Measurements from ENCODE around the gene OR2B2. TPM values are rescaled to one million over a fixed set of nuclear protein-coding genes. Genes with fewer than 3 reads are reported as not detected.
"Not testable (repeated sequence)": the region's sequence is repeated elsewhere in the genome, so short reads cannot be mapped to it uniquely, and the experiment has no call there.

The OR2B2 gene
- total RNA-seq, result not detected

DNA sequence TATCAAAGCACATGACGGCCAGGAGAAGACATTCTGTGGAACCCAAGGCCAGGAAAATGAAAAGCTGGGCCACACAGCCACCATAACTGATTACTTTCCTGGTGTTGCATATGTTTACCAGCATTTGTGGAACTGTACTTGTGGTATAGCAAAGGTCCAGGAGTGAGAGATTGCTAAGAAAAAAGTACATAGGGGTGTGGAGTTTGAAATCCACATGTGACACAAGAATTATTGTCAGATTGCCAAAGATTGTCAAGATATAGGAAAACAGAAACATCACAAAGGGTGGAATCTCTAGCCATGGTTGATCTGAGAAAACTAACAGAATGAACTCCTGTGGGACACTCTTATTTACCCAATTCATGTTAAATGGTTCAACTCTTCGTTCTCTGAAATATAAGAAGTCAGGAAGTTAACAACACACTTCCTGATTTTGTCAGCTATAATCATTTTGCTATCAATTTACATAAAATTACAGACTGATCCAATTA, at the start of gene OR2B2:
Gene OR2B2 (minus strand): TSS at position 441 of the 491 bp plus-strand sequence. CDS start 77 bp downstream, at position 364.
- Mint-ChIP-seq H3K27ac (no peak within 1 kb of the TSS), H3K36me3 (ENCODE audit: insufficient read depth in 2 of 2) (no peaks in the 10 kb centered on the region), H3K9me3 (no peaks in the 10 kb centered on the region), H3K4me3 (no peak within 1 kb of the TSS), H3K27me3 (ENCODE audit: low read depth) (no peaks in the 10 kb centered on the region), H3K4me1 (ENCODE audit: low read depth) (peaks cover 10% of the 10 kb centered on the region)
- DNase-seq, result no peak
- ATAC-seq (replicated peaks in 1 of 2), result no peak

DNA sequence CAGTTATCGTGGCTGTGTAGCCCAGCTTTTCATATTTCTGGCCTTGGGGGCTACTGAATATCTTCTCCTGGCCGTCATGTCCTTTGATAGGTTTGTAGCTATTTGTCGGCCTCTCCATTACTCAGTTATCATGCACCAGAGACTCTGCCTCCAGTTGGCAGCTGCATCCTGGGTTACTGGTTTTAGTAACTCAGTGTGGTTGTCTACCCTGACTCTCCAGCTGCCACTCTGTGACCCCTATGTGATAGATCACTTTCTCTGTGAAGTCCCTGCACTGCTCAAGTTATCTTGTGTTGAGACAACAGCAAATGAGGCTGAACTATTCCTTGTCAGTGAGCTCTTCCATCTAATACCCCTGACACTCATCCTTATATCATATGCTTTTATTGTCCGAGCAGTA, 45.3 kb upstream of the OR2B2 start:
- H3K36me3 Mint-ChIP-seq (ENCODE audit: insufficient read depth in 2 of 2), result no peaks in the 10 kb centered on the region
- no peak overlapping the region for H3K27ac Mint-ChIP-seq
- no peaks in the 10 kb centered on the region for H3K4me1 Mint-ChIP-seq (ENCODE audit: low read depth)
- no peak overlapping the region for H3K4me3 Mint-ChIP-seq
- no peaks in the 10 kb centered on the region for H3K9me3 Mint-ChIP-seq
- H3K27me3 Mint-ChIP-seq (ENCODE audit: low read depth), result peaks cover 40% of the 10 kb centered on the region
- ATAC-seq (replicated peaks in 1 of 2), result no peak
- DNase-seq, result no peak

DNA sequence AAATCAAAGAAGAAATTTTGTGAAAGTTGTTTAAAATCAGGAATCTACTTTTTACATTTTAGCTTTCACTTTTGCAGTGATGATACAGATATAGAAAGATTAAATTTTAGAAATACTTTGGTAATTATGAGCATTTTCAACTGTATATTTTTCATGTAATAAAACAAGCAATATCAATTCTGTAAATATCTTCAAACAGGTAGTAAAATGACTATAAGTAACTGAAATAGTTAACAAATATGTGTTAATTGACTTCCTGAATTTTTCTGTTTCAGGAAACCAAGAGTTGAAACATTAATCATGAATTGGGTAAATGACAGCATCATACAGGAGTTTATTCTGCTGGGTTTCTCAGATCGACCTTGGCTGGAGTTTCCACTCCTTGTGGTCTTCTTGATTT, 44.7 kb upstream of the OR2B2 start, which contains the start of gene OR2B6:
Gene OR2B6 (plus strand): TSS at position 301 of the 400 bp plus-strand sequence. CDS start 0 bp downstream, at position 301.
- Mint-ChIP-seq H3K36me3 (ENCODE audit: insufficient read depth in 2 of 2) (no peaks in the 10 kb centered on the region), H3K9me3 (no peaks in the 10 kb centered on the region), H3K27ac (no peak within 1 kb of the TSS), H3K4me3 (no peak within 1 kb of the TSS), H3K27me3 (ENCODE audit: low read depth) (peaks cover 44% of the 10 kb centered on the region), H3K4me1 (ENCODE audit: low read depth) (no peaks in the 10 kb centered on the region)
- DNase-seq (no peak), ATAC-seq (replicated peaks in 1 of 2) (no peak)

GRCh38 chr6:27951040-27951439, 38.8 kb upstream of the OR2B2 start:
- Mint-ChIP-seq H3K27ac (no peak overlapping the region), H3K4me3 (no peak overlapping the region), H3K4me1 (ENCODE audit: low read depth) (no peaks in the 10 kb centered on the region), H3K9me3 (peaks cover 0 to 2% of the 10 kb centered on the region in 2 donors), H3K27me3 (ENCODE audit: low read depth) (peaks cover 45% of the 10 kb centered on the region), H3K36me3 (ENCODE audit: insufficient read depth in 2 of 2) (no peaks in the 10 kb centered on the region)
- ATAC-seq (replicated peaks in 1 of 2), result no peak
- DNase-seq, result no peak

- Mint-ChIP-seq H3K27me3 (ENCODE audit: low read depth) (peaks cover 39% of the 10 kb centered on the region), H3K27ac (no peak overlapping the region), H3K36me3 (ENCODE audit: insufficient read depth in 2 of 2) (peaks cover 0 to 3% of the 10 kb centered on the region in 2 donors), H3K4me3 (no peak overlapping the region), H3K9me3 (peaks cover 0 to 2% of the 10 kb centered on the region in 2 donors), H3K4me1 (ENCODE audit: low read depth) (no peaks in the 10 kb centered on the region)
- DNase-seq (no peak), ATAC-seq (replicated peaks in 1 of 2) (no peak)
These were observed 36.0 kb upstream of the OR2B2 start for GRCh38 chr6:27948237-27948636.

DNA sequence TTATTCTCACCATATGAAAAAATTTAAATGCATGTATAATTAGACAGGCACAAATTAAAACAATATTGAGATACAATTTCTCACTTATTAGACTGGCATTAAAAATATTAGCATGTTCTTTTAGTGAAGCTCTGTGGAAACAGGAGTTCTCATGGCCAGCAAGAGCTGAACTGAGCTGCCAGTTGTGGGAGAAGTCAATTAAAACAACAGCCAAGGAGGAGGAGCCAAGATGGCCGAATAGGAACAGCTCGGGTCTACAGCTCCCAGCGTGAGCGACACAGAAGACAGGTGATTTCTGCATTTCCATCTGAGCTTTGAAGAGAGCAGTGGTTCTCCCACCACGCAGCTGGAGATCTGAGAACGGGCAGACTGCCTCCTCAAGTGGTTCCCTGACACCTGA, 30.9 kb upstream of the OR2B2 start:
- H3K9me3 Mint-ChIP-seq; H3K4me1 Mint-ChIP-seq (ENCODE audit: low read depth); DNase-seq; H3K27ac Mint-ChIP-seq; ATAC-seq (replicated peaks in 1 of 2); H3K4me3 Mint-ChIP-seq; H3K36me3 Mint-ChIP-seq (ENCODE audit: insufficient read depth in 2 of 2): not testable (repeated sequence)
- peaks cover 62% of the 10 kb centered on the region for H3K27me3 Mint-ChIP-seq (ENCODE audit: low read depth)

DNA sequence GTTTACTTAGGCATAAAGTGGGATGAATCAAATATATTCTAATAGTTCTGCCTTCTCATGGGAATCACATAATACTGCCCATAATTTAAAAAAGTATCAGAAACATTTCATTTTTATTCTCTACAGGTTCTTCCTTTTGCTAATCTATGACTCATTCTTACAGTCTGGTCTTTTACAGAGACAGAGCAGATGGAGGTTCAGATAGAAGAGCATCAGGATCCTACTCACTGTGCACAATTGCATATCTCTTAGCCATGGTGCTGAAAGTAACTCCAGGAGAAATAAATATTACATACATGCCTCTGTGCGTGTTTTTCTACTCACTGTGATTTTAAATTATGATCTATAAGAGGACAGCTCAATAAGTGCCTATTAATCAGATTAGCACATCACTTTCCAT, 28.6 kb upstream of the OR2B2 start:
- Mint-ChIP-seq H3K27me3 (ENCODE audit: low read depth) (peaks cover 61% of the 10 kb centered on the region), H3K27ac (no peak overlapping the region), H3K36me3 (ENCODE audit: insufficient read depth in 2 of 2) (peaks cover 2 to 3% of the 10 kb centered on the region in 2 donors), H3K4me1 (ENCODE audit: low read depth) (no peaks in the 10 kb centered on the region), H3K9me3 (peaks cover 0 to 2% of the 10 kb centered on the region in 2 donors), H3K4me3 (no peak overlapping the region)
- ATAC-seq (replicated peaks in 1 of 2) (no peak), DNase-seq (no peak)

- H3K27me3 Mint-ChIP-seq (ENCODE audit: low read depth), result peaks cover 25% of the 10 kb centered on the region
These were observed 19.0 kb upstream of the OR2B2 start for GRCh38 chr6:27931209-27931608.

DNA sequence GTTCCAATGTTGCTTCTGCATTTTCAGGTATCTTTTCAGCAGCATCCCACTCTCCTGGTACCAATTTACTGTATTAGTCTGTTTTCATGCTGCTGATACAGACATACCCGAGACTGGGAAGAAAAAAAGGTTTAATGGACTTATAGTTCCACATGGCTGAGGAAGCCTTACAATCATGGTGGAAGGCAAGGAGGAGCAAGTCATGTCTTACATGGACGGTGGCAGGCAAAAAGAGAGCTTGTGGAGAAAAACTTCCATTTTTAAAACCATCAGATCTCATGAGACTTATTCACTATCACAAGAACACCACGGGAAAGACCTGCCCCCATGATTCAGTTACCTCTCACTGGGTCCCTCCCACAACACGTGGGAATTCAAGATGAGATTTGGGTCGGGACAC, 17.7 kb upstream of the OR2B2 start:
- not testable (repeated sequence) for H3K4me1 Mint-ChIP-seq (ENCODE audit: low read depth); ATAC-seq (replicated peaks in 1 of 2); DNase-seq; H3K27ac Mint-ChIP-seq; H3K4me3 Mint-ChIP-seq; H3K36me3 Mint-ChIP-seq (ENCODE audit: insufficient read depth in 2 of 2); H3K9me3 Mint-ChIP-seq
- H3K27me3 Mint-ChIP-seq (ENCODE audit: low read depth), result peaks cover 25% of the 10 kb centered on the region

More at GRCh38 chr6:27931209-27931608, 19.0 kb upstream of the OR2B2 start:
- Mint-ChIP-seq H3K27ac (no peak overlapping the region), H3K4me3 (no peak overlapping the region), H3K36me3 (ENCODE audit: insufficient read depth in 2 of 2) (peaks cover 0 to 2% of the 10 kb centered on the region in 2 donors), H3K4me1 (ENCODE audit: low read depth) (no peaks in the 10 kb centered on the region), H3K9me3 (peaks cover 2 to 5% of the 10 kb centered on the region in 2 donors)
- no peak for ATAC-seq (replicated peaks in 1 of 2)
- no peak for DNase-seq

DNA sequence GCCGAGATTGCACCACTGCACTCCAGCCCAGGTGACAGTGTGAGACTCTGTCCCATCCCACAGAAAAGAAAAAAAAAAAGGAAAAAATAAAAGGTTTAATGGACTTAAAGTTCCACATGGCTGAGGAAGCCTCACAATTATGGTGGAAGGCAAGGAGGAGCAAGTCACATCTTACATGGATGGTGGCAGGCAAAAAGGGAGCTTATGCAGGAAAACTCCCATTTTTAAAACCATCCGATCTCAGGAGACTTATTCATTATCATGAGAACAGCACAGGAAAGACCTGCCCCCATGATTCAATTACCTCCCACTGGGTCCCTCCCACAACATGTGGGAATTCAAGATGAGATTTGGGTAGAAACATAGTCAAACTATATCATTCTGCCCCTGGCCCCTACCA, 15.8 kb upstream of the OR2B2 start:
- H3K27me3 Mint-ChIP-seq (ENCODE audit: low read depth), result peaks cover 28% of the 10 kb centered on the region
- not testable (repeated sequence) for ATAC-seq (replicated peaks in 1 of 2); DNase-seq; H3K27ac Mint-ChIP-seq; H3K4me1 Mint-ChIP-seq (ENCODE audit: low read depth); H3K4me3 Mint-ChIP-seq; H3K9me3 Mint-ChIP-seq; H3K36me3 Mint-ChIP-seq (ENCODE audit: insufficient read depth in 2 of 2)

DNA sequence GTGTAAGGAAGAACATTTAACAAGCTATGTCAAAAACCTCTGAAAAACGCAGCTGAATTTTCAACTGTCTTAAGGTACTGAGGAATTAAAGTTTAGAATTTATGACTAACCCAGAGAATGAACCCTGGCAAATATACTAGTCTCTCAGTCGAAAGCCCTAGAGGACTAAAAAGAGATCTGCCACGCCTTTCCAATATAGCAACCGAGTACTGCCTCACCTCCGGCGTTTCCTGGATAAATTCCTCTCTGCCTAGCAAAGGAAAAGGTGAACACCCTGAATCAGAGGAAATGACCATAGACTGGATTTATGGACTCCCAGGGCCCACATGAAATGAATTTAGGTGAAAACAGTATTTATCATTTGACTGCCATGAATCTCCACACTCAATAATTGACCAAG, 12.0 kb upstream of the OR2B2 start:
- Mint-ChIP-seq H3K4me1 (ENCODE audit: low read depth) (no peaks in the 10 kb centered on the region), H3K27me3 (ENCODE audit: low read depth) (peaks cover 31% of the 10 kb centered on the region), H3K36me3 (ENCODE audit: insufficient read depth in 2 of 2) (no peaks in the 10 kb centered on the region), H3K4me3 (no peak overlapping the region), H3K27ac (no peak overlapping the region), H3K9me3 (no peaks in the 10 kb centered on the region)
- DNase-seq (no peak), ATAC-seq (replicated peaks in 1 of 2) (no peak)

GRCh38 chr6:27922949-27923348, 10.8 kb upstream of the OR2B2 start:
- H3K36me3 Mint-ChIP-seq (ENCODE audit: insufficient read depth in 2 of 2), result no peaks in the 10 kb centered on the region
- H3K27me3 Mint-ChIP-seq (ENCODE audit: low read depth), result peaks cover 38% of the 10 kb centered on the region
- H3K27ac Mint-ChIP-seq, result no peak overlapping the region
- ATAC-seq (replicated peaks in 1 of 2) (no peak), DNase-seq (no peak)
- H3K4me1 Mint-ChIP-seq (ENCODE audit: low read depth), result no peaks in the 10 kb centered on the region
- no peaks in the 10 kb centered on the region for H3K9me3 Mint-ChIP-seq
- H3K4me3 Mint-ChIP-seq, result no peak overlapping the region

DNA sequence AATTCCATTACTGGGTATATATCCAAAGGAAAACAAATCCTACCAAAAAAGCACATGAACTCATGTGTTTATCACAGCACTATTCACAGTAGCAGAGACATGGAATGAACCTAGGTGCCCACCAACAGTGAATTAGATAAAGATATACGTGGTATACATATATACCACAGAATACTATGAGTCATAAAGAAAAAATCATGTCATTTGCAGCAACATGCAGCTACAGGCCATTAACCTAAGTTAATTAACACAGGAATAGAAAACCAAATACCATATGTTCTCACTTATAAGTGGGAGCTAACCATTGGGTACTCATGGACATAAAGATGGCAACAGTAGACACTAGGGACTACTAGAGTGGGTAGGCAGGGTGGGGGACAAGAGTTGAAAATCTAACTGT, 4.2 kb downstream of the OR2B2 start:
- DNase-seq, result no peak
- Mint-ChIP-seq H3K36me3 (ENCODE audit: insufficient read depth in 2 of 2) (no peaks in the 10 kb centered on the region), H3K27me3 (ENCODE audit: low read depth) (peaks cover 9% of the 10 kb centered on the region), H3K27ac (no peak overlapping the region), H3K9me3 (no peaks in the 10 kb centered on the region), H3K4me3 (no peak overlapping the region), H3K4me1 (ENCODE audit: low read depth) (peaks cover 16% of the 10 kb centered on the region)
- peak; percentile 48 to 51 for ATAC-seq (replicated peaks in 1 of 2)
